Breast epithelium (tissue), 3 donors: ENCODE results near the gene USP17L29.
"Not testable (repeated sequence)": the region's sequence is repeated elsewhere in the genome, so short reads cannot be mapped to it uniquely, and the experiment has no call there.

Source experiments
- POLR2AphosphoS5 ChIP-seq, 3 donors: sonication (generic); formaldehyde crosslinking; IDR thresholded peaks; one replicate each; pipeline ENCODE4 v1.6.1; 2017; ENCODE audit warnings: antibody characterized with exemption in 3 of 3
- TF ChIP-seq, protein P1 (sequence below), 3 donors: fragments of 450-650 bp; IDR thresholded peaks; one replicate each; pipeline ENCODE4 v1.5.1; 2016 to 2017; ENCODE audit warnings: antibody characterized with exemption in 3 of 3, mild to moderate bottlenecking in 3 of 3, moderate library complexity in 3 of 3

DNA sequence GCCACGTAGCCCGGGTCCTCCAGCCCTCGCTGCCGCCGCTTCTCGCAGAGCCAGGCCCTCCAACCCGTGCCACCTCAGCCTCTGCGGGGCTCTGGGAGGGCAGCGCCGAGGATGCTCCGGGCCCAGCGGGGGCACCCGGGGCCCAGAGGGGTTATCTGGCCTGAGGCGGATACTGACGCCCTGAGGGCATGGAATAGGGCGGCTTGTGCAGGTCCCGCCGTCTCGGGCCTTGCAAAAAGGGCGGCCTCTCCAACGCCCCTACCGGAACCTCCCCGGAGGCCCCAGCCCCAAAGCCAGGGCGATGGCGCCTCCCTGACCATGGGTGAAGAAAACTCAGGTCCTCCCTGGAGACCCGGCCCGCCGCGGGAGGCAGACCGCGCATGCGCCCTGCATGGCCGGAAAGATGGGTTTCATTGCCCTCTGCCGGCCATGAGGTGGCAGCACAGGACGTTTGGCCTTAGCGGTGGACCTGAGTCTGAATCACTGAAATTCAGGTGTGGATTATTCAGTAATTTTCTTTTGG lies 27.6 kb downstream of the USP17L29 start:
- TF ChIP-seq POLR2AphosphoS5 (IDR thresholded peaks at IDR 0.05): not testable (repeated sequence)
- TF ChIP-seq, protein P1, sequence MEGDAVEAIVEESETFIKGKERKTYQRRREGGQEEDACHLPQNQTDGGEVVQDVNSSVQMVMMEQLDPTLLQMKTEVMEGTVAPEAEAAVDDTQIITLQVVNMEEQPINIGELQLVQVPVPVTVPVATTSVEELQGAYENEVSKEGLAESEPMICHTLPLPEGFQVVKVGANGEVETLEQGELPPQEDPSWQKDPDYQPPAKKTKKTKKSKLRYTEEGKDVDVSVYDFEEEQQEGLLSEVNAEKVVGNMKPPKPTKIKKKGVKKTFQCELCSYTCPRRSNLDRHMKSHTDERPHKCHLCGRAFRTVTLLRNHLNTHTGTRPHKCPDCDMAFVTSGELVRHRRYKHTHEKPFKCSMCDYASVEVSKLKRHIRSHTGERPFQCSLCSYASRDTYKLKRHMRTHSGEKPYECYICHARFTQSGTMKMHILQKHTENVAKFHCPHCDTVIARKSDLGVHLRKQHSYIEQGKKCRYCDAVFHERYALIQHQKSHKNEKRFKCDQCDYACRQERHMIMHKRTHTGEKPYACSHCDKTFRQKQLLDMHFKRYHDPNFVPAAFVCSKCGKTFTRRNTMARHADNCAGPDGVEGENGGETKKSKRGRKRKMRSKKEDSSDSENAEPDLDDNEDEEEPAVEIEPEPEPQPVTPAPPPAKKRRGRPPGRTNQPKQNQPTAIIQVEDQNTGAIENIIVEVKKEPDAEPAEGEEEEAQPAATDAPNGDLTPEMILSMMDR (IDR thresholded peaks at IDR 0.05): peak in 2 of 3 donors; percentile 46 to 49
